ENCODE data around the gene SAP30. TPM values are rescaled to one million over a fixed set of nuclear protein-coding genes. Genes with fewer than 3 reads are reported as not detected.

Gene SAP30
- total RNA-seq, 1 experiment from 2014 or later, result 9.8 TPM

GRCh38 chr4:173379929-173380328 lies 9.2 kb downstream of the SAP30 start:
- Histone ChIP-seq H3K36me3 (ENCODE audit: control insufficient read depth, insufficient read depth, low read length) (no peaks in the 10 kb centered on the region), H3K4me1 (no peaks in the 10 kb centered on the region), H3K4me3 (ENCODE audit: low read depth, low read length) (no peak overlapping the region), H3K9me3 (no peaks in the 10 kb centered on the region), H3K27me3 (replicated peaks; ENCODE audit: control insufficient read depth, insufficient read depth, low read length) (no peaks in the 10 kb centered on the region)
- H3K27ac Mint-ChIP-seq (ENCODE audit: unreplicated experiment), result no peak overlapping the region
- H3K4me3 Mint-ChIP-seq (ENCODE audit: unreplicated experiment), result no peak overlapping the region
- CTCF ChIA-PET, result no interaction called here
- no peaks in the 10 kb centered on the region for H3K4me1 Mint-ChIP-seq (ENCODE audit: low read depth, unreplicated experiment)
- TF ChIP-seq, protein P1, sequence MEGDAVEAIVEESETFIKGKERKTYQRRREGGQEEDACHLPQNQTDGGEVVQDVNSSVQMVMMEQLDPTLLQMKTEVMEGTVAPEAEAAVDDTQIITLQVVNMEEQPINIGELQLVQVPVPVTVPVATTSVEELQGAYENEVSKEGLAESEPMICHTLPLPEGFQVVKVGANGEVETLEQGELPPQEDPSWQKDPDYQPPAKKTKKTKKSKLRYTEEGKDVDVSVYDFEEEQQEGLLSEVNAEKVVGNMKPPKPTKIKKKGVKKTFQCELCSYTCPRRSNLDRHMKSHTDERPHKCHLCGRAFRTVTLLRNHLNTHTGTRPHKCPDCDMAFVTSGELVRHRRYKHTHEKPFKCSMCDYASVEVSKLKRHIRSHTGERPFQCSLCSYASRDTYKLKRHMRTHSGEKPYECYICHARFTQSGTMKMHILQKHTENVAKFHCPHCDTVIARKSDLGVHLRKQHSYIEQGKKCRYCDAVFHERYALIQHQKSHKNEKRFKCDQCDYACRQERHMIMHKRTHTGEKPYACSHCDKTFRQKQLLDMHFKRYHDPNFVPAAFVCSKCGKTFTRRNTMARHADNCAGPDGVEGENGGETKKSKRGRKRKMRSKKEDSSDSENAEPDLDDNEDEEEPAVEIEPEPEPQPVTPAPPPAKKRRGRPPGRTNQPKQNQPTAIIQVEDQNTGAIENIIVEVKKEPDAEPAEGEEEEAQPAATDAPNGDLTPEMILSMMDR (IDR thresholded peaks at IDR 0.05; ENCODE audit: insufficient read depth in 1 of 2, low read depth in 1 of 2, low read length in 1 of 2, severe bottlenecking in 1 of 2, unreplicated experiment in 1 of 2), result no peak
- no peak for DNase-seq
- H3K27me3 Mint-ChIP-seq (ENCODE audit: insufficient read depth, unreplicated experiment), result no peaks in the 10 kb centered on the region
- H3K36me3 Mint-ChIP-seq (ENCODE audit: insufficient read depth, unreplicated experiment), result no peaks in the 10 kb centered on the region
- no peaks in the 10 kb centered on the region for H3K9me3 Mint-ChIP-seq (ENCODE audit: unreplicated experiment)
- intact Hi-C loops (cut with micrococcal nuclease; ENCODE audit: unreplicated experiment), result no loop called here
- no TSS peak for BruUV-seq (replicated peaks)
- POLR2A ChIA-PET, result no interaction called here

DNA sequence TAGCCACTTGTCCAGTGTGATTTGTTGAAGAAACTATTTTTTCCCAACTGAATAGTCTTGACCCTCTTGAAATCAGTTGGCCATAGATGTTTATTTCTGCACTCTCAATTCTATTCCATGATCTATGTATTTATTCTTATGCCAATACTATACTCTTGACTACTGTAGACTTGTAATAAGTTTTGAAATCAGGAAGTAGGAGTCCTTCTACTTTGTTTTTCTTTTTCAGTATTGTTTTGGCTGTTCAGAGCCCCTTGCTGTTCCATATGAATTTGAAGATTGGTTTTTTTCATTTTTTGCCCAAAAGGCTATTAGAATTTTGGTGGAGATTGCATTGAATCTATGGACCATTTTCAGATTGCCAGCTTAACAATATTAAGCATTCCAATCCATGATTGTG lies 10.2 kb downstream of the SAP30 start:
- H3K9me3 ChIP-seq, result no peaks in the 10 kb centered on the region
- H3K27me3 ChIP-seq (replicated peaks; ENCODE audit: control insufficient read depth, insufficient read depth, low read length), result no peaks in the 10 kb centered on the region
- intact Hi-C loops (cut with micrococcal nuclease; ENCODE audit: unreplicated experiment), result no loop called here
- TF ChIP-seq, protein P1 (IDR thresholded peaks at IDR 0.05; ENCODE audit: insufficient read depth in 1 of 2, low read depth in 1 of 2, low read length in 1 of 2, severe bottlenecking in 1 of 2, unreplicated experiment in 1 of 2), result no peak
- POLR2A ChIA-PET, result no interaction called here
- no peaks in the 10 kb centered on the region for H3K4me1 Mint-ChIP-seq (ENCODE audit: low read depth, unreplicated experiment)
- no peak overlapping the region for H3K27ac Mint-ChIP-seq (ENCODE audit: unreplicated experiment)
- H3K36me3 ChIP-seq (ENCODE audit: control insufficient read depth, insufficient read depth, low read length), result no peaks in the 10 kb centered on the region
- H3K4me3 Mint-ChIP-seq (ENCODE audit: unreplicated experiment), result no peak overlapping the region
- H3K4me3 ChIP-seq (ENCODE audit: low read depth, low read length), result no peak overlapping the region
- no peaks in the 10 kb centered on the region for H3K4me1 ChIP-seq
- H3K27me3 Mint-ChIP-seq (ENCODE audit: insufficient read depth, unreplicated experiment), result no peaks in the 10 kb centered on the region
- no peaks in the 10 kb centered on the region for H3K36me3 Mint-ChIP-seq (ENCODE audit: insufficient read depth, unreplicated experiment)
- CTCF ChIA-PET, result interaction anchor here (0.7 kb wide), 1 partner anchor 445 kb away, joined by 3 read pairs; no protein-coding TSS in a partner anchor
- H3K9me3 Mint-ChIP-seq (ENCODE audit: unreplicated experiment), result no peaks in the 10 kb centered on the region
- no TSS peak for BruUV-seq (replicated peaks)
- DNase-seq, result no peak

DNA sequence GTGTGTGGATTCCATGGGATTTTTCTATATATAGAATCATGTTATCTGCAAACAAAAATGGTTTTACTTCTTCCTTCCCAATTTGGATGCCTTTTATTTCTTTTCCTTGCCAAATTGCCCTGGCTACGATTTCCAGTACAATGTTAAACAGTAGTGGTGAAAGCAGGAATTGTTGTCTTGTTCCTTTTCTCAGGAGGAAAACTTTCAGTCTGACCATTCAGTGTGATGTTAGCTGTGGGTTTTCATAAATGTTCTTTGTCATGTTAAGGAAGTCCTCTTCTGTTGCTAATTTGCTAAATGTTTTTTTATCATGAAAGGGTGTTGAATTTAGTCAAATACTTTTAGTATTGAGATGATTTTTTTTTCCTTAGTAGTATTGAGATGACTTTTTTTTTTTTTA lies 10.9 kb downstream of the SAP30 start:
- ChIA-PET POLR2A (interaction anchor here (0.7 kb wide), 1 partner anchor 9 kb away, joined by 4 read pairs; no protein-coding TSS in a partner anchor), CTCF (interaction anchor here (0.7 kb wide), 1 partner anchor 445 kb away, joined by 3 read pairs; no protein-coding TSS in a partner anchor)
- H3K27ac Mint-ChIP-seq (ENCODE audit: unreplicated experiment), result no peak overlapping the region
- Histone ChIP-seq H3K36me3 (ENCODE audit: control insufficient read depth, insufficient read depth, low read length) (no peaks in the 10 kb centered on the region), H3K27me3 (replicated peaks; ENCODE audit: control insufficient read depth, insufficient read depth, low read length) (no peaks in the 10 kb centered on the region), H3K4me1 (no peaks in the 10 kb centered on the region), H3K9me3 (no peaks in the 10 kb centered on the region), H3K4me3 (ENCODE audit: low read depth, low read length) (no peak overlapping the region)
- no peaks in the 10 kb centered on the region for H3K27me3 Mint-ChIP-seq (ENCODE audit: insufficient read depth, unreplicated experiment)
- H3K36me3 Mint-ChIP-seq (ENCODE audit: insufficient read depth, unreplicated experiment), result no peaks in the 10 kb centered on the region
- H3K4me3 Mint-ChIP-seq (ENCODE audit: unreplicated experiment), result no peak overlapping the region
- no TSS peak for BruUV-seq (replicated peaks)
- TF ChIP-seq, protein P1 (IDR thresholded peaks at IDR 0.05; ENCODE audit: insufficient read depth in 1 of 2, low read depth in 1 of 2, low read length in 1 of 2, severe bottlenecking in 1 of 2, unreplicated experiment in 1 of 2), result no peak
- H3K9me3 Mint-ChIP-seq (ENCODE audit: unreplicated experiment), result no peaks in the 10 kb centered on the region
- H3K4me1 Mint-ChIP-seq (ENCODE audit: low read depth, unreplicated experiment), result no peaks in the 10 kb centered on the region
- no peak for DNase-seq
- intact Hi-C loops (cut with micrococcal nuclease; ENCODE audit: unreplicated experiment), result no loop called here
